Fibroblast of skin of abdomen (primary cell): Measurements from ENCODE around the gene HEATR5B.
"Not testable (repeated sequence)": the region's sequence is repeated elsewhere in the genome, so short reads cannot be mapped to it uniquely, and the experiment has no call there.

Experiments
- DNase-seq: peaks from one replicate; pipeline ENCODE4 v3.0.0-alpha.2; 2013

Gene HEATR5B

DNA sequence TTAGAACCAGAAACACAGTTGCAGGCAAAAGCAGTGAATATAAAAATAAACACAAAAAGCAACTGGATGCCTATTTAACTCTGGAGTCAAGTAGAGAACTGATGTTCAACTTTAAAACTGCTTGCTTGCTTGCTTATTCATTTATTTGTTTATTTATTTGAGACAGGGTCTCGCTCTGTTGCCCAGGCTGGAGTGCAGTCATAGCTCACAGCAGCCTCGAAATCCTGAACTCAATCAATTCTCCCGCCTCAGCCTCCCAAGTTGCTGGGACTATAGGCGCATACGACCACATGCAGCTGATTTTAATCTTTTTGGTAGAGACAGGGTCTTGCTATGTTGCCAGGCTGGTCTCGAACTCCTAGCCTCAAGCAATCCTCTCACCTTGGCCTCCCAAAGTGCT lies 152.5 kb downstream of the HEATR5B start:
- not testable (repeated sequence) for DNase-seq
